Tibial nerve (tissue), 4 donors: ENCODE results near the gene CES2. TPM values are rescaled to one million over a fixed set of nuclear protein-coding genes. Genes with fewer than 3 reads are reported as not detected.

Source experiments
- DNase-seq, 2 donors: peaks; one replicate each; pipeline ENCODE4 v3.0.0-alpha.2; 2019; ENCODE audit warnings: low spot score in 2 of 2
- H3K27ac ChIP-seq, 4 donors: fragments of 200-600 bp; sonication (generic) in 3 of 4; one replicate each; pipeline ENCODE4 v1.5.1; 2017 to 2019; ENCODE audit warnings: mild to moderate bottlenecking in 1 of 4
- H3K27me3 ChIP-seq, 2 donors: fragments of 200-600 bp; sonication (generic) in 1 of 2; one replicate each; pipeline versions ENCODE4 v1.5.1 to v1.6.0; 2017 to 2019
- H3K36me3 ChIP-seq, 3 donors: fragments of 200-600 bp; sonication (generic); one replicate each; pipeline ENCODE4 v1.5.1; 2018 to 2019
- H3K4me1 ChIP-seq, 4 donors: fragments of 200-600 bp; sonication (generic) in 3 of 4; one replicate each; pipeline ENCODE4 v1.5.1; 2017 to 2019
- H3K4me3 ChIP-seq, 4 donors: fragments of 200-600 bp; sonication (generic) in 3 of 4; one replicate each; pipeline ENCODE4 v1.5.1; 2017 to 2019; ENCODE audit warnings: mild to moderate bottlenecking in 1 of 4, moderate library complexity in 1 of 4
- H3K9me3 ChIP-seq, 4 donors: fragments of 200-600 bp; sonication (generic) in 3 of 4; one replicate each; pipeline ENCODE4 v1.5.1; 2017 to 2019
- EP300 ChIP-seq, 2 donors: sonication (generic); formaldehyde crosslinking; IDR thresholded peaks; one replicate each; pipeline ENCODE4 v1.6.1; 2017; ENCODE audit warnings: antibody characterized with exemption in 2 of 2, mild to moderate bottlenecking in 1 of 2
- POLR2A ChIP-seq, 2 donors: fragments of 450-650 bp; IDR thresholded peaks; one replicate each; pipeline ENCODE4 v1.6.1; 2017; ENCODE audit warnings: antibody characterized with exemption in 2 of 2, mild to moderate bottlenecking in 2 of 2, moderate library complexity in 2 of 2
- WGBS, 2 donors: methylation state at CpG; one replicate each; pipeline ENCODE4 v1.1.5; 2018; 5-methylcytosine and 5-hydroxymethylcytosine counted together
- total RNA-seq, 4 donors: library from RNA; depleted of rRNA; stranded (reverse); fragments of >200 nt; gene quantifications; one replicate each; pipeline ENCODE4 v1.1.0, GENCODE V29; 2016
- TF ChIP-seq, protein P1 (sequence below), 5 experiments: fragments of 200-600 bp in 3 of 5; fragments of 450-650 bp in 2 of 5; sonication (generic) in 3 of 5; IDR thresholded peaks; one replicate each; pipeline ENCODE4 v1.5.1; 2016 to 2019; ENCODE audit warnings: antibody characterized with exemption in 5 of 5, mild to moderate bottlenecking in 3 of 5, moderate library complexity in 2 of 5

The CES2 gene
- total RNA-seq, 4 donors from 2014 or later, result 29.2 to 45.0 (median 34.4) TPM

DNA sequence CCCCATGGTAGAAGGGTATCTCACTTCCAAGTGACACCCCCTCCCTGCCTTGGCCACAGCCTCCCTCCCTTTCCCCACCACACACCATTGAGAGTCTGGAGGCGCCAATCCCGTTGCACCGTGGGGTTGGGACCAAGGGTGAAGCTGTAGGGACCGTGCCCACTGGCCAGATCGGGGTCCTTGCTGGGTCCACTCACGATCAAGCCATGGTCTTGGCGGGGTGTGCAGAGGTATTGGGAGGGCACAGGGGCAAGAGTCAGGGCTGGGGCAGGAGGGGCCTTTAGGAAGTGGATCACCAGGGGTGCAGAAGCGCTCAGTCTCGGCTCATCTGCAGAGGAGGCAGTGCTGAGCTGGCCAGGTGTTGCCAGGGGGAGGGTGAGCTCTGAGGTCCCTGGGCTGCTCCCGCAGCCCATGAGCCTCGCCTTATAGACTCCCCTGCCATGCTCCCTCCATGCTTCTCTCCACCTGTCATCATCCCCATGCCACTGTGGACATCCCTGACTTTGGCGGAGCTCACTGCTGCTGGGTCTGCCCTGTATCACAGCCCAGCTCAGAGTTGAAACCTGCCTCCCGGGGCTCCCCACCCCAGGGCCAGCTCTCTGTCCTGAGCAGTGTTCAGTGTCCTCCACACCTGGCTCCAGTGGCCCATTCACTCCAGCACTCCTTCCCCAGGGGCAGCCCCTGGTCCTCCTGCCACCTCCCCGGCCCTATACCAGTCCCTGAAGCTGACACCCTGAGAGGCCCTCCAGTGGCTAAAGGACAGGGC is 25.0 kb upstream of the CES2 start:
- peaks cover 0 to 6% (median 2%) of the 10 kb centered on the region in 4 donors for H3K4me1 ChIP-seq
- no peaks in the 10 kb centered on the region for H3K27me3 ChIP-seq
- no peak overlapping the region for H3K4me3 ChIP-seq
- no peaks in the 10 kb centered on the region for H3K9me3 ChIP-seq
- TF ChIP-seq, protein P1, sequence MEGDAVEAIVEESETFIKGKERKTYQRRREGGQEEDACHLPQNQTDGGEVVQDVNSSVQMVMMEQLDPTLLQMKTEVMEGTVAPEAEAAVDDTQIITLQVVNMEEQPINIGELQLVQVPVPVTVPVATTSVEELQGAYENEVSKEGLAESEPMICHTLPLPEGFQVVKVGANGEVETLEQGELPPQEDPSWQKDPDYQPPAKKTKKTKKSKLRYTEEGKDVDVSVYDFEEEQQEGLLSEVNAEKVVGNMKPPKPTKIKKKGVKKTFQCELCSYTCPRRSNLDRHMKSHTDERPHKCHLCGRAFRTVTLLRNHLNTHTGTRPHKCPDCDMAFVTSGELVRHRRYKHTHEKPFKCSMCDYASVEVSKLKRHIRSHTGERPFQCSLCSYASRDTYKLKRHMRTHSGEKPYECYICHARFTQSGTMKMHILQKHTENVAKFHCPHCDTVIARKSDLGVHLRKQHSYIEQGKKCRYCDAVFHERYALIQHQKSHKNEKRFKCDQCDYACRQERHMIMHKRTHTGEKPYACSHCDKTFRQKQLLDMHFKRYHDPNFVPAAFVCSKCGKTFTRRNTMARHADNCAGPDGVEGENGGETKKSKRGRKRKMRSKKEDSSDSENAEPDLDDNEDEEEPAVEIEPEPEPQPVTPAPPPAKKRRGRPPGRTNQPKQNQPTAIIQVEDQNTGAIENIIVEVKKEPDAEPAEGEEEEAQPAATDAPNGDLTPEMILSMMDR (IDR thresholded peaks at IDR 0.05), result no peak
- no peak for TF ChIP-seq POLR2A (IDR thresholded peaks at IDR 0.05)
- no peaks in the 10 kb centered on the region for H3K36me3 ChIP-seq
- H3K27ac ChIP-seq, result no peak overlapping the region
- 78% methylated on average over 13 to 14 of the region's 14 CpGs for WGBS, 2 donors
- no peak for DNase-seq

DNA sequence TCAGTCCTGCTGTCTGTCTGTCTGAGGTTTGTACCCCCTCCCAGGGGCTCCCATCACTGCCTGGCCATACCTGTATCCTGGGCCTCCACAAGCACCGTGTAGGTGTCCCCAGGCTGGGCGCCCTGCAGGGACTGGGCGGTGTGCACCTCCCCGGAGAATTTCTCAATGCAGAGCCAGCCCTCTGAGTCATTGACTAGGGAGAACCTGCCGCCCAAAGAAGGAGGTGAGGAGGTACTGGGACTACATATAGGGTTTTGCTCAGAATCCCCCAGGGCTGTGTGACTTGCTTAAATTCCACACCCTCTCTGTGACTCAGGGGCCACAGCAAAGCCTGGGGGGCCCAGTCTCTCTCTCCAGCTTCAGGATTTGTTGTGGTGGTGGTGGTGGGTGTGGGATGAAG is 24.2 kb upstream of the CES2 start:
- TF ChIP-seq, protein P1 (IDR thresholded peaks at IDR 0.05), result no peak
- no peak for TF ChIP-seq EP300 (IDR thresholded peaks at IDR 0.05)
- TF ChIP-seq POLR2A (IDR thresholded peaks at IDR 0.05), result no peak
- Histone ChIP-seq H3K9me3 (no peaks in the 10 kb centered on the region), H3K27ac (no peak overlapping the region), H3K4me3 (no peak overlapping the region), H3K36me3 (no peaks in the 10 kb centered on the region), H3K27me3 (no peaks in the 10 kb centered on the region), H3K4me1 (no peaks in the 10 kb centered on the region)
- no peak for DNase-seq
- 37 to 79% methylated on average over 2 to 5 of the region's 5 CpGs for WGBS, 2 donors

DNA sequence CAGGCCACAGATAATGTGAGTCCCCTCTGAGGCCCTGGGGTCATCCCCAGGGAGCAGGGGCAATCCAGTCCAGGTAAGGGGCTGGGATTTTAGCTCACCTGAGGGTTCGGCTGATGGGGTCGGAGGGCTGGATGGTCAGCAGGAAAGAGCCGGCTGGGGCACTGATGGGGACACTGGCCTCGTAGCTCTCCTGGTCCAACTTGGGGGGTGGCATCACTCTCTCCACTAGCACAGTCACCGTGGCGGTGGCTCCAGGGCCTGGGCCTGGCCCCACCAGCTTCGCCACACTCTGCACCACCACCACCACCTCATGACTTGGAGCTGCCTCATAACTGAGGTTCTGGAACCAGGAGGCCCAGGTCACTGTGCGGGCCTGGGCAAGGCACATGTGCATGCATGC is 23.5 kb upstream of the CES2 start:
- H3K36me3 ChIP-seq, result no peaks in the 10 kb centered on the region
- H3K27ac ChIP-seq, result no peak overlapping the region
- TF ChIP-seq EP300 (IDR thresholded peaks at IDR 0.05) (no peak), POLR2A (IDR thresholded peaks at IDR 0.05) (no peak)
- TF ChIP-seq, protein P1 (IDR thresholded peaks at IDR 0.05), result no peak
- 82 to 88% methylated on average over 6 to 8 of the region's 8 CpGs for WGBS, 2 donors
- H3K4me1 ChIP-seq, result no peaks in the 10 kb centered on the region
- H3K27me3 ChIP-seq, result no peaks in the 10 kb centered on the region
- no peak for DNase-seq
- no peaks in the 10 kb centered on the region for H3K9me3 ChIP-seq
- H3K4me3 ChIP-seq, result no peak overlapping the region

DNA sequence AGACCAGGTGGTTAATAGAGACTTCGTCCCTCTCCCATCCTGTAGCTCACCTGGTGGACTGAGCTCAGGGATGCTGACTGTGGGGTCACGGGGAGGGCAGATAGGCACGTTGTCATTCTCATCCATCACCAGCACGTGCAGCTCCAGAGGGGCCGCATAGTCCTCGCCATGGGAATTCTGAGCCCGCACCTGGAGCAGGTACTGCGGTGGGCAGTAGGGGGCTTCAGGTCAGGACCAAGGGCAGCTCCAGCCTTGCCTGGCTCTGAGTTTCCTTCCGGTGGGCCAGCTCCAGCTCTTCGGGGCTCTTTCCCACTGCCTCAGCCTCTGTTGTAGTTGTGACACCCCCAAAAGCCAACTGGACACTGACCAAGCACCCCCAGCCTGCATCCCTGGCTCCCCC is 22.2 kb upstream of the CES2 start:
- WGBS, 2 donors, result 40% methylated on average over 10 of the region's 10 CpGs

DNA sequence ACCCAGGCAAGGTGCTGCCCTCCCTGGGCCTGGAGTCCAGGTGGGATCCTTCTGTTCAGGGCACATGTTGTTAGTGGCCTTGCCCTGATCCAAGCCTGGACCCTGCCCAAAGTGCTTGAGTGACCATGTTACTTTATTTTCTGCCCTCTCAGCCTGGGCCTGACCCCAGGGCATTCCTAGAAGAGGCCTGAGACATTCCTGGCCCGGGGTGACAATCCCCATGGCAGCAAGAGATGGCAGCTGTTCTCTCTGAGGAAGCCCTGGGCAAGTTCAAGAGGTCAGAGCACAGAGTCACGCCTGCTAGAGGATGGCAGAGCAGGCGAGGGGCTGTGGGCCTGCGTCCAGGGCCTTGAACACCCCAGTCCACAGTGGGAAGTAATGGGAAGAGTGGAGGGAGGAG is 21.6 kb upstream of the CES2 start:
- TF ChIP-seq EP300 (IDR thresholded peaks at IDR 0.05), result no peak
- Histone ChIP-seq H3K27ac (no peak overlapping the region), H3K4me1 (no peaks in the 10 kb centered on the region), H3K4me3 (no peak overlapping the region), H3K9me3 (no peaks in the 10 kb centered on the region), H3K27me3 (no peaks in the 10 kb centered on the region), H3K36me3 (no peaks in the 10 kb centered on the region)
- 68% methylated on average over 4 of the region's 4 CpGs for WGBS, 2 donors
- no peak for DNase-seq

More for the DNA sequence above, 22.2 kb upstream of the CES2 start:
- Histone ChIP-seq H3K27ac (no peak overlapping the region), H3K9me3 (no peaks in the 10 kb centered on the region), H3K4me1 (no peaks in the 10 kb centered on the region), H3K27me3 (no peaks in the 10 kb centered on the region), H3K4me3 (no peak overlapping the region), H3K36me3 (no peaks in the 10 kb centered on the region)
- TF ChIP-seq EP300 (IDR thresholded peaks at IDR 0.05) (no peak), POLR2A (IDR thresholded peaks at IDR 0.05) (no peak)
- TF ChIP-seq, protein P1 (IDR thresholded peaks at IDR 0.05), result no peak
- DNase-seq, result no peak
